SU-DHL-6 (cell line): ENCODE data around the gene TUBA4A.

Experiments used
- H2AFZ ChIP-seq: fragments of 200-600 bp; sonication (generic); 2 replicates; pipeline ENCODE4 v1.6.1; 2014; ENCODE audit warnings: low read depth, mild to moderate bottlenecking, moderate library complexity, mixed read lengths, antibody characterized with exemption, low read length; ENCODE audit not compliant: severe bottlenecking
- H3F3A ChIP-seq: fragments of 200-600 bp; shearing (Covaris generic); 2 replicates; pipeline ENCODE4 v1.6.0; 2016; ENCODE audit warnings: antibody characterized with exemption, mild to moderate bottlenecking; ENCODE audit not compliant: insufficient read depth
- H3K27ac ChIP-seq: fragments of 200-600 bp; sonication (generic); 2 replicates; pipeline ENCODE4 v1.5.1; 2016; ENCODE audit warnings: low read depth, mild to moderate bottlenecking, low read length, moderate library complexity, mixed read lengths
- H3K27me3 ChIP-seq: fragments of 200-600 bp; sonication (generic), shearing (Covaris generic); 2 replicates; pipeline ENCODE4 v1.6.0; 2014; ENCODE audit warnings: mild to moderate bottlenecking, low read length
- H3K36me3 ChIP-seq: fragments of 200-600 bp; sonication (generic); 2 replicates; pipeline ENCODE4 v1.6.1; 2014; ENCODE audit warnings: mild to moderate bottlenecking, low read length, mixed read lengths
- H3K4me2 ChIP-seq: fragments of 300-600, 200-600 bp; shearing (Covaris generic), sonication (generic); 2 replicates; pipeline ENCODE4 v1.6.0; 2014; ENCODE audit warnings: low read length, low read depth, mild to moderate bottlenecking; ENCODE audit not compliant: poor library complexity, severe bottlenecking
- H3K4me3 ChIP-seq: fragments of 200-600 bp; sonication (generic); 2 replicates; pipeline ENCODE4 v1.5.1; 2014; ENCODE audit warnings: antibody characterized with exemption, low read length, mild to moderate bottlenecking, mixed read lengths; ENCODE audit not compliant: insufficient read depth, poor library complexity, severe bottlenecking
- H3K79me2 ChIP-seq: fragments of 200-600 bp; sonication (generic); 2 replicates; pipeline ENCODE4 v1.6.1; 2014; ENCODE audit warnings: mild to moderate bottlenecking, low read length, moderate library complexity; ENCODE audit not compliant: insufficient read depth
- H3K9ac ChIP-seq: fragments of 200-600 bp; sonication (generic); 2 replicates; pipeline ENCODE4 v1.7.0; 2014; ENCODE audit warnings: mild to moderate bottlenecking, low read length
- H3K9me2 ChIP-seq: fragments of 200-600 bp; sonication (generic); replicated peaks from 2 replicates; pipeline ENCODE4 v1.6.1; 2014; ENCODE audit warnings: low read length; ENCODE audit not compliant: insufficient read depth
- H3K9me3 ChIP-seq: fragments of 200-600 bp; sonication (generic); 2 replicates; pipeline ENCODE4 v1.6.1; 2014; ENCODE audit warnings: low read length, mixed read lengths; ENCODE audit not compliant: insufficient read depth
- H4K20me1 ChIP-seq: fragments of 200-600 bp; sonication (generic); 2 replicates; pipeline ENCODE4 v1.6.1; 2014; ENCODE audit warnings: low read depth, mild to moderate bottlenecking, antibody characterized with exemption, low read length, moderate library complexity, mixed read lengths
- CTCF ChIP-seq: fragments of 200-600 bp; sonication (generic); IDR thresholded peaks from one replicate; pipeline ENCODE4 v1.5.1; 2017; ENCODE audit warnings: antibody characterized with exemption, mild to moderate bottlenecking, low read length, moderate library complexity; ENCODE audit not compliant: insufficient read depth, poor library complexity, severe bottlenecking
- EZH2phosphoT487 ChIP-seq: fragments of 200-600 bp; sonication (generic), shearing (Covaris generic); conservative IDR thresholded peaks from 2 replicates; pipeline ENCODE4 v1.6.1; 2018; ENCODE audit warnings: mild to moderate bottlenecking, antibody characterized with exemption, low read length, moderate library complexity, mixed read lengths

Gene TUBA4A

GRCh38 chr2:219253753-219254589 lies at the start of gene TUBA4A:
TUBA4A (minus strand) TSS chr2:219253918; CDS start chr2:219253858, 60 bp downstream.
- H3F3A ChIP-seq: peaks cover 8% of the 10 kb centered on the region
- TF ChIP-seq CTCF: no peak
- TF ChIP-seq EZH2phosphoT487: no peak
- H3K9me3 ChIP-seq: no peaks in the 10 kb centered on the region
- H3K9ac ChIP-seq: peak within 1 kb of the TSS; percentile 72
- H3K4me2 ChIP-seq: peak within 1 kb of the TSS; percentile 70
- H3K9me2 ChIP-seq: no peaks in the 10 kb centered on the region
- H3K4me3 ChIP-seq: peak within 1 kb of the TSS; percentile 63
- H2AFZ ChIP-seq: peak within 1 kb of the TSS; percentile 66
- H3K36me3 ChIP-seq: no peaks in the 10 kb centered on the region
- peaks cover 20% of the 10 kb centered on the region; the same call in 1 of the 2 replicates for H3K79me2 ChIP-seq
- peak within 1 kb of the TSS; percentile 70 for H3K27ac ChIP-seq
- no peaks in the 10 kb centered on the region for H3K27me3 ChIP-seq
- no peaks in the 10 kb centered on the region for H4K20me1 ChIP-seq

GRCh38 chr2:219302412-219302968 lies 48.8 kb upstream of the TUBA4A start:
- no peaks in the 10 kb centered on the region for H3K9me3 ChIP-seq
- no peak overlapping the region for H3K27ac ChIP-seq
- no peak overlapping the region for H2AFZ ChIP-seq
- no peak for TF ChIP-seq EZH2phosphoT487
- TF ChIP-seq CTCF: no peak
- H3K9me2 ChIP-seq: no peaks in the 10 kb centered on the region
- H3K79me2 ChIP-seq: no peaks in the 10 kb centered on the region
- no peaks in the 10 kb centered on the region for H4K20me1 ChIP-seq
- no peak overlapping the region for H3K9ac ChIP-seq
- no peak overlapping the region for H3K4me2 ChIP-seq
- no peaks in the 10 kb centered on the region for H3K36me3 ChIP-seq
- no peaks in the 10 kb centered on the region for H3F3A ChIP-seq
- H3K4me3 ChIP-seq: no peak overlapping the region
- H3K27me3 ChIP-seq: no peaks in the 10 kb centered on the region

- Histone ChIP-seq H3K4me3 (no peak overlapping the region), H3K9ac (no peak overlapping the region), H3K27ac (no peak overlapping the region), H4K20me1 (no peaks in the 10 kb centered on the region), H3K9me2 (no peaks in the 10 kb centered on the region), H3K27me3 (no peaks in the 10 kb centered on the region), H2AFZ (no peak overlapping the region), H3K79me2 (no peaks in the 10 kb centered on the region), H3F3A (no peaks in the 10 kb centered on the region), H3K36me3 (no peaks in the 10 kb centered on the region), H3K4me2 (no peak overlapping the region), H3K9me3 (no peaks in the 10 kb centered on the region)
- no peak for TF ChIP-seq EZH2phosphoT487
- TF ChIP-seq CTCF: no peak
Observed at GRCh38 chr2:219300022-219300421, 46.3 kb upstream of the TUBA4A start.
